AG04450 (cell line): ENCODE measurements around the gene SRP19. TPM values are rescaled to one million over a fixed set of nuclear protein-coding genes. Genes with fewer than 3 reads are reported as not detected.

Source experiments
- CTCF ChIA-PET: fragments of 300-600, 350-600 bp; formaldehyde crosslinking; extraction: SDS; loops from one replicate; lab custom pipeline; 2022; ENCODE audit warnings: antibody characterized with exemption, inconsistent platforms; lab: Charles Lee
- POLR2A ChIA-PET: fragments of 350-600 bp; formaldehyde crosslinking; extraction: SDS; loops from one replicate; lab custom pipeline; 2021; ENCODE audit warnings: antibody characterized with exemption, inconsistent platforms; lab: Yijun Ruan, JAX
- DNase-seq: peaks from one replicate; pipeline ENCODE4 v3.0.0-alpha.2; 2011; ENCODE audit warnings: low read depth, low spot score
- H3K27ac ChIP-seq: one replicate; pipeline ENCODE4 v1.5.1; 2012; ENCODE audit warnings: low read depth, low read length, control low read depth
- H3K27me3 ChIP-seq: one replicate; pipeline ENCODE4 v1.6.0; 2012; ENCODE audit warnings: low read length; ENCODE audit not compliant: control insufficient read depth, insufficient read depth
- H3K4me3 ChIP-seq: 2 replicates; pipeline ENCODE4 v1.5.1; 2011; ENCODE audit warnings: mild to moderate bottlenecking, low read depth, low read length, control low read depth
- H3K9me3 ChIP-seq: 2 replicates; pipeline ENCODE4 v1.5.1; 2012; ENCODE audit warnings: low read length; ENCODE audit not compliant: control insufficient read depth, insufficient read depth
- CTCF ChIP-seq: IDR thresholded peaks from 2 replicates; pipeline ENCODE4 v1.5.1; 2011; ENCODE audit warnings: low read depth, low read length, control low read depth, inconsistent platforms
- polyA plus RNA-seq: library from polyadenylated mRNA; depleted of rRNA; stranded (reverse); fragments of >200 nt; gene quantifications from 2 replicates; pipeline ENCODE4 v1.2.3, GENCODE V29; 2011

The SRP19 gene
- polyA plus RNA-seq, 1 experiment, result 149 TPM

GRCh38 chr5:112910529-112910928 lies 49.4 kb downstream of the SRP19 start:
- no peak for DNase-seq
- POLR2A ChIA-PET, result no interaction called here
- Histone ChIP-seq H3K4me3 (no peak overlapping the region), H3K9me3 (no peaks in the 10 kb centered on the region), H3K27me3 (no peaks in the 10 kb centered on the region), H3K27ac (no peak overlapping the region)
- CTCF ChIA-PET, result interaction anchor here (0.6 to 3.0 kb wide), 3 partner anchors 11 to 86 kb away, joined by 4 to 9 read pairs (median 8); partner anchors contain the start of gene REEP5
- no peak for TF ChIP-seq CTCF

- Histone ChIP-seq H3K27me3 (no peaks in the 10 kb centered on the region), H3K27ac (no peak overlapping the region), H3K9me3 (no peaks in the 10 kb centered on the region), H3K4me3 (no peak overlapping the region)
- POLR2A ChIA-PET, result interaction anchor here (0.6 kb wide), 2 partner anchors 49 to 252 kb away, joined by 3 read pairs; no protein-coding TSS in a partner anchor
- TF ChIP-seq CTCF, result no peak
- no peak for DNase-seq
- CTCF ChIA-PET, result interaction anchor here (2.2 kb wide), 1 partner anchor 82 kb away, joined by 10 read pairs; no protein-coding TSS in a partner anchor
Measured at GRCh38 chr5:112914584-112914983, 53.5 kb downstream of the SRP19 start.

GRCh38 chr5:112915831-112916230 lies 54.7 kb downstream of the SRP19 start:
- no peak for DNase-seq
- Histone ChIP-seq H3K27me3 (no peaks in the 10 kb centered on the region), H3K4me3 (no peak overlapping the region), H3K9me3 (no peaks in the 10 kb centered on the region), H3K27ac (no peak overlapping the region)
- TF ChIP-seq CTCF, result no peak
- CTCF ChIA-PET, result interaction anchor here (2.2 kb wide), 1 partner anchor 81 kb away, joined by 10 read pairs; no protein-coding TSS in a partner anchor
- POLR2A ChIA-PET, result no interaction called here

- Histone ChIP-seq H3K4me3 (no peak overlapping the region), H3K27me3 (no peaks in the 10 kb centered on the region), H3K9me3 (no peaks in the 10 kb centered on the region; the same call in 1 of the 2 replicates), H3K27ac (no peak overlapping the region)
- TF ChIP-seq CTCF, result 0 out of 2 replicates have a peak, but pooled peaks have one; percentile 26
- DNase-seq, result no peak
- ChIA-PET CTCF (interaction anchor here (1.2 kb wide), 1 partner anchor 688 kb away, joined by 3 read pairs; no protein-coding TSS in a partner anchor), POLR2A (no interaction called here)
Measured at GRCh38 chr5:112917453-112917995, 56.4 kb downstream of the SRP19 start.

- no peaks in the 10 kb centered on the region; the same call in 1 of the 2 replicates for H3K9me3 ChIP-seq
- no peak overlapping the region for H3K4me3 ChIP-seq
- CTCF ChIA-PET, result interaction anchor here (1.2 kb wide), 1 partner anchor 688 kb away, joined by 3 read pairs; no protein-coding TSS in a partner anchor
- POLR2A ChIA-PET, result no interaction called here
- H3K27me3 ChIP-seq, result no peaks in the 10 kb centered on the region
- no peak overlapping the region for H3K27ac ChIP-seq
- no peak for TF ChIP-seq CTCF
- no peak for DNase-seq
Measured at GRCh38 chr5:112918136-112918535, 57.0 kb downstream of the SRP19 start.
